ENCODE results near the gene DRD2.

DRD2 gene

GRCh38 chr11:113408887-113409286 lies 66.3 kb downstream of the DRD2 start:
- TF ChIP-seq CTCF (IDR thresholded peaks at IDR 0.05; ENCODE audit: insufficient read depth, low read length, poor library complexity, severe bottlenecking) = no peak
- Histone ChIP-seq H3K4me3 (replicated peaks; ENCODE audit: low read depth, low read length) (no peak overlapping the region), H3K27me3 (replicated peaks; ENCODE audit: control insufficient read depth, insufficient read depth, low read length) (peaks cover 2% of the 10 kb centered on the region), H3K36me3 (ENCODE audit: control insufficient read depth, insufficient read depth, low read length) (no peaks in the 10 kb centered on the region)
- DNase-seq (ENCODE audit: extremely low read depth, insufficient read length) = no peak

- Histone ChIP-seq H3K4me3 (replicated peaks; ENCODE audit: low read depth, low read length) (no peak overlapping the region), H3K27me3 (replicated peaks; ENCODE audit: control insufficient read depth, insufficient read depth, low read length) (peaks cover 2% of the 10 kb centered on the region), H3K36me3 (ENCODE audit: control insufficient read depth, insufficient read depth, low read length) (no peaks in the 10 kb centered on the region)
- TF ChIP-seq CTCF (IDR thresholded peaks at IDR 0.05; ENCODE audit: insufficient read depth, low read length, poor library complexity, severe bottlenecking) = no peak
- DNase-seq (ENCODE audit: extremely low read depth, insufficient read length) = no peak
Measured at GRCh38 chr11:113408206-113408605, 67.0 kb downstream of the DRD2 start.

GRCh38 chr11:113407163-113407562 lies 68.0 kb downstream of the DRD2 start:
- TF ChIP-seq CTCF (IDR thresholded peaks at IDR 0.05; ENCODE audit: insufficient read depth, low read length, poor library complexity, severe bottlenecking) = no peak
- Histone ChIP-seq H3K36me3 (ENCODE audit: control insufficient read depth, insufficient read depth, low read length) (no peaks in the 10 kb centered on the region), H3K27me3 (replicated peaks; ENCODE audit: control insufficient read depth, insufficient read depth, low read length) (peaks cover 2% of the 10 kb centered on the region), H3K4me3 (replicated peaks; ENCODE audit: low read depth, low read length) (no peak overlapping the region)
- DNase-seq (ENCODE audit: extremely low read depth, insufficient read length) = no peak

DNA sequence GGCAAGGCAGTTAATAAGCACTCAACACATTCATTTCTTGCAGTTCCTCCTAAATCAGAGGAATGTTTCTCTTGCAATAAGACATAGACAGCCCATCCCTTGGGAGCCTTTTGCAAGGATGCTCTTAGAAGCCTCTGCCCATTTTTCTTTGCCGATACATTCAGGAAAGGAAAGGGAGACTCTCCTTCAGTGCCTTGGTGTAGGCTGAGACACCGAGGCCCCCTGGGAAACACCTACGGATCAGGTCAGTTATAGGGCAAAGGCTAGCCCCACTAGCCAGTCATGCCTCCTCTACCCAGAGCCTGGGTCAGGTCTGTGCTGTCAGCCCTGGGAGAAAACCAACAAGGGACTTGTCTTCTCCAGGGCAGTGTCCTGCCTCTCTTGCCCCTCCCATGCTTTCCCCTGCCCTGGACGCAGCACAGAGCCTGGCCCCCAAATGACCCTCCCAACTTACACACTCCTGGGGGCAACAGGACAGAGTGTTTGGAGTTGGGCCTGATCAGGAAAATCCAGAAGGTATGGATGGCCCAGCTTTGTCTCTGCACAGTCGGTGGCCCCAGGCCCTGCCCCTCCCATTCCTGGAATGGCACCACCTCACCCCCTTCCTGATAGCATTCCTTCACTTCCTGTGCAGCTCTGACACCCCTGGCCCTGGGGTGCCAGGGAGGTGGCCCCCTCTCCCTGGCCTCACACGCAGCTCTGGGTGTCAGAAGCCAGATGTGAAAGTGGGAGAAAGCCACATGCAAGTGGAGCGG lies 69.3 kb downstream of the DRD2 start:
- DNase-seq (ENCODE audit: extremely low read depth, insufficient read length) = no peak
- H3K27me3 ChIP-seq (replicated peaks; ENCODE audit: control insufficient read depth, insufficient read depth, low read length) = peaks cover 2% of the 10 kb centered on the region
- H3K4me3 ChIP-seq (replicated peaks; ENCODE audit: low read depth, low read length) = no peak overlapping the region
- TF ChIP-seq CTCF (IDR thresholded peaks at IDR 0.05; ENCODE audit: insufficient read depth, low read length, poor library complexity, severe bottlenecking) = no peak
- H3K36me3 ChIP-seq (ENCODE audit: control insufficient read depth, insufficient read depth, low read length) = no peaks in the 10 kb centered on the region

DNA sequence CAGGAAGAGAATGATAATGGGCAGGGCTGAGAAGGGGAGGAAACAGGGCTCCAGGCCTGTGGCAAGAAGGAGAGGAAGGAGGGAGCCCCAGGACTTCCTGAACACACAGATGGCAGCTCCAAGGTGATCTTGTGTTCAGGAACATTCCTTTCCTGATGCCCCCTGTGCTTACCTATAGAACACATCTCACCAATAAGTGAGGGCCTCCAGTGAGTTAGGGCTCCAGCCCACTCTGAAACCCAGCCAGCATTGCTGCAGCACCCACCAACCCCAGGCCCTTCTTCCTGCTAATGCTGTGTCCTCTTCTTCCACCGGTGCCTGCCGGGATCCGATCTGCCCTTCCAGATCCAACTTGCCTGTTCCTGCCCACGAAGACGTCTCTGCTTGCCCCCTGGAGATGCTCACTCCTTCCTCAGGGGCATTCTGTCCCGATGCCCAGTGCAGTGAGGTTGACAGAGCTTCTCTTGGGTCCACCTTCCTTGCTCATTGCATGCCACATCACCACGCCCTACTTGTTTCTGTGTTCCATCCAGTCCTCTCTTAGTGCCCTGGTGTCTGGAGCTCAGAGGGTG lies 70.3 kb downstream of the DRD2 start:
- Histone ChIP-seq H3K27me3 (replicated peaks; ENCODE audit: control insufficient read depth, insufficient read depth, low read length) (peaks cover 2% of the 10 kb centered on the region), H3K36me3 (ENCODE audit: control insufficient read depth, insufficient read depth, low read length) (no peaks in the 10 kb centered on the region)
- no peak for TF ChIP-seq CTCF (IDR thresholded peaks at IDR 0.05; ENCODE audit: insufficient read depth, low read length, poor library complexity, severe bottlenecking)

More for the DNA sequence above, 70.3 kb downstream of the DRD2 start:
- DNase-seq (ENCODE audit: extremely low read depth, insufficient read length) = no peak
- H3K4me3 ChIP-seq (replicated peaks; ENCODE audit: low read depth, low read length) = no peak overlapping the region

Data from GM06990 (cell line).